Erythroblast (primary cell): ENCODE results near the gene ZFHX3.

ENCODE experiments used
- GATA1 ChIP-seq: IDR thresholded peaks from 2 replicates; pipeline ENCODE4 v1.6.1; 2011; ENCODE audit warnings: low read depth, mild to moderate bottlenecking, control low read depth, low read length, moderate library complexity
- POLR2A ChIP-seq: IDR thresholded peaks from 2 replicates; pipeline ENCODE4 v1.6.1; 2011; ENCODE audit warnings: mild to moderate bottlenecking, low read length

GRCh38 chr16:72852421-72852820 is 195.5 kb downstream of the ZFHX3 start:
- TF ChIP-seq POLR2A (no peak), GATA1 (no peak)
